H1 (cell line): ENCODE measurements around the gene C19orf67. TPM values are rescaled to one million over a fixed set of nuclear protein-coding genes. Genes with fewer than 3 reads are reported as not detected.

Experiments used
- CBX5 ChIP-seq: fragments of 300-800, 300-1000 bp; sonication (generic); IDR thresholded peaks from 2 replicates; pipeline ENCODE4 v1.7.1; 2016; ENCODE audit warnings: antibody characterized with exemption, low read length, low read depth
- CEBPB ChIP-seq: IDR thresholded peaks from 2 replicates; pipeline ENCODE4 v1.6.1; 2012; ENCODE audit warnings: low read depth, low read length
- EP300 ChIP-seq, 2 experiments: IDR thresholded peaks; 1 replicate in 1 of 2; 2 replicates in 1 of 2; pipeline ENCODE4 v1.6.1; 2011 to 2012; ENCODE audit warnings: low read depth in 2 of 2, low read length in 2 of 2, mild to moderate bottlenecking in 2 of 2, borderline replicate concordance in 1 of 2, inconsistent platforms in 1 of 2, moderate library complexity in 1 of 2
- EZH2 ChIP-seq: fragments of 200-600 bp; sonication (generic); IDR thresholded peaks from 2 replicates; pipeline ENCODE4 v1.7.1; 2012; ENCODE audit warnings: low read depth, mild to moderate bottlenecking, moderate library complexity, low read length, inconsistent platforms; ENCODE audit not compliant: severe bottlenecking
- GABPA ChIP-seq: IDR thresholded peaks from 2 replicates; pipeline ENCODE4 v1.6.1; 2011; ENCODE audit warnings: mild to moderate bottlenecking, low read length, moderate library complexity, borderline replicate concordance; ENCODE audit not compliant: insufficient read depth
- POLR2AphosphoS5 ChIP-seq: IDR thresholded peaks from 2 replicates; pipeline ENCODE4 v1.6.1; 2011; ENCODE audit warnings: low read depth, low read length
- RFX5 ChIP-seq: IDR thresholded peaks from 2 replicates; pipeline ENCODE4 v1.6.1; 2011; ENCODE audit warnings: low read depth, low read length, improper control_type of control experiment, borderline replicate concordance
- polyA plus RNA-seq, 7 experiments: library from polyadenylated mRNA; depleted of rRNA in 3 of 7; stranded (reverse) in 5 of 7; unstranded in 2 of 7; fragments of >200 nt in 5 of 7; fragments of 200-250 nt in 2 of 7; gene quantifications; 1 replicate in 5 of 7; 2 replicates in 1 of 7; 4 replicates in 1 of 7; pipeline versions ENCODE4 v1.2.1 to v1.2.3, GENCODE V29; 2011 to 2013; ENCODE audit warnings: missing spikeins in 2 of 7, mixed read lengths in 2 of 7
- total RNA-seq: library from RNA; stranded (reverse); fragmentation: NEBNext Ultra II Directional; extraction: Animal tissue kit (Norgen Biotek cat#: 25700); gene quantifications from 2 replicates; pipeline ENCODE4 v1.2.1, GENCODE V29; 2021
- TF ChIP-seq, protein P1 (sequence below): IDR thresholded peaks from 2 replicates; pipeline ENCODE4 v1.6.1; 2012; ENCODE audit warnings: inconsistent platforms
- TF ChIP-seq, protein P2 (sequence below): IDR thresholded peaks from 2 replicates; pipeline ENCODE4 v1.6.1; 2012; ENCODE audit warnings: inconsistent platforms

Gene C19orf67
- total and polyA plus RNA-seq, 2 of the 8 experiments (the other 6 are each of a cell fraction or from before 2014, with no cell fraction given) = 0.12 TPM; not detected in 1

- TF ChIP-seq, protein P1, sequence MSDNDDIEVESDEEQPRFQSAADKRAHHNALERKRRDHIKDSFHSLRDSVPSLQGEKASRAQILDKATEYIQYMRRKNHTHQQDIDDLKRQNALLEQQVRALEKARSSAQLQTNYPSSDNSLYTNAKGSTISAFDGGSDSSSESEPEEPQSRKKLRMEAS = no peak
- TF ChIP-seq CBX5 (no peak), GABPA (no peak), RFX5 (no peak), EP300 (IDR thresholded peaks at IDR 0.05; ENCODE audit: borderline replicate concordance in 1 of 2, low read depth in 2 of 2, low read length in 2 of 2) (no peak), CEBPB (no peak), POLR2AphosphoS5 (no peak), EZH2 (no peak)
- TF ChIP-seq, protein P2, sequence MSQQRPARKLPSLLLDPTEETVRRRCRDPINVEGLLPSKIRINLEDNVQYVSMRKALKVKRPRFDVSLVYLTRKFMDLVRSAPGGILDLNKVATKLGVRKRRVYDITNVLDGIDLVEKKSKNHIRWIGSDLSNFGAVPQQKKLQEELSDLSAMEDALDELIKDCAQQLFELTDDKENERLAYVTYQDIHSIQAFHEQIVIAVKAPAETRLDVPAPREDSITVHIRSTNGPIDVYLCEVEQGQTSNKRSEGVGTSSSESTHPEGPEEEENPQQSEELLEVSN = 0 out of 2 replicates have a peak, but pooled peaks have one; percentile 15
Observed at GRCh38 chr19:14085309-14085995, at the start of gene C19orf67 (continued).
